C4-2B (cell line): ENCODE data around the gene KCNK15.

ENCODE experiments used
- H3K27ac ChIP-seq: fragments of 450-650 bp; 2 replicates; pipeline ENCODE4 v1.5.1; 2017
- CTCF ChIP-seq: fragments of 450-650 bp; conservative IDR thresholded peaks from 2 replicates; pipeline ENCODE4 v1.5.1; 2017; ENCODE audit warnings: mild to moderate bottlenecking
- ZFX ChIP-seq: fragments of 450-650 bp; IDR thresholded peaks from 2 replicates; pipeline ENCODE4 v1.6.1; 2017

Gene KCNK15

GRCh38 chr20:44772636-44773035 lies 27.0 kb downstream of the KCNK15 start:
- no peak overlapping the region for H3K27ac ChIP-seq
- TF ChIP-seq CTCF (no peak), ZFX (no peak)

GRCh38 chr20:44773070-44773829 lies 27.6 kb downstream of the KCNK15 start:
- TF ChIP-seq CTCF (no peak), ZFX (no peak)

GRCh38 chr20:44776980-44777379 lies 31.3 kb downstream of the KCNK15 start:
- no peak overlapping the region for H3K27ac ChIP-seq
- no peak for TF ChIP-seq ZFX
- TF ChIP-seq CTCF: no peak

More at GRCh38 chr20:44773070-44773829, 27.6 kb downstream of the KCNK15 start:
- H3K27ac ChIP-seq: no peak overlapping the region

GRCh38 chr20:44780226-44780625 lies 34.6 kb downstream of the KCNK15 start:
- H3K27ac ChIP-seq: no peak overlapping the region
- TF ChIP-seq CTCF (no peak), ZFX (no peak)

GRCh38 chr20:44781118-44781517 lies 35.5 kb downstream of the KCNK15 start:
- TF ChIP-seq ZFX (no peak), CTCF (no peak)

GRCh38 chr20:44781791-44782190 lies 36.1 kb downstream of the KCNK15 start:
- H3K27ac ChIP-seq: no peak overlapping the region
- TF ChIP-seq CTCF: no peak

More at GRCh38 chr20:44781118-44781517, 35.5 kb downstream of the KCNK15 start:
- no peak overlapping the region for H3K27ac ChIP-seq

- no peak for TF ChIP-seq CTCF
- no peak for TF ChIP-seq ZFX
- H3K27ac ChIP-seq: no peak overlapping the region
Observed at GRCh38 chr20:44784688-44785087, 39.0 kb downstream of the KCNK15 start.
